MM.1S (cell line): Measurements from ENCODE around the gene PDHA1.

ENCODE experiments used
- DNase-seq: peaks from one replicate; pipeline ENCODE4 v3.0.0-alpha.2; 2015
- H2AFZ ChIP-seq: fragments of 300-600 bp; sonication (generic); 2 replicates; pipeline ENCODE4 v1.6.0; 2016; ENCODE audit warnings: antibody characterized with exemption, low read length
- H3F3A ChIP-seq: fragments of 300-600 bp; sonication (generic); 2 replicates; pipeline ENCODE4 v1.6.1; 2016; ENCODE audit warnings: mild to moderate bottlenecking, antibody characterized with exemption, low read length, moderate library complexity, mixed read lengths; ENCODE audit not compliant: insufficient read depth
- H3K27ac ChIP-seq: fragments of 300-600 bp; sonication (generic); 2 replicates; pipeline ENCODE4 v1.5.1; 2016; ENCODE audit warnings: mild to moderate bottlenecking, low read length
- H3K27me3 ChIP-seq: fragments of 300-600 bp; sonication (generic); replicated peaks from 2 replicates; pipeline ENCODE4 v1.6.0; 2016; ENCODE audit warnings: low read length; ENCODE audit not compliant: insufficient read depth
- H3K36me3 ChIP-seq: fragments of 300-600 bp; sonication (generic); replicated peaks from 2 replicates; pipeline ENCODE4 v1.6.1; 2016; ENCODE audit warnings: mild to moderate bottlenecking, low read length, mixed read lengths; ENCODE audit not compliant: insufficient read depth
- H3K4me1 ChIP-seq: fragments of 300-600 bp; sonication (generic); 2 replicates; pipeline ENCODE4 v1.6.1; 2016; ENCODE audit warnings: low read length, mixed read lengths
- H3K4me2 ChIP-seq: fragments of 300-600 bp; sonication (generic); 2 replicates; pipeline ENCODE4 v1.6.0; 2016; ENCODE audit warnings: low read depth, low read length
- H3K4me3 ChIP-seq: fragments of 300-600 bp; sonication (generic); 2 replicates; pipeline ENCODE4 v1.5.1; 2016; ENCODE audit warnings: low read length, mixed read lengths
- H3K79me2 ChIP-seq: fragments of 300-600 bp; sonication (generic); 2 replicates; pipeline ENCODE4 v1.6.1; 2016; ENCODE audit warnings: mixed run types, low read length, mixed read lengths
- H3K9ac ChIP-seq: fragments of 300-600 bp; sonication (generic); 2 replicates; pipeline ENCODE4 v1.6.1; 2016; ENCODE audit warnings: low read length, mixed read lengths
- H3K9me2 ChIP-seq: fragments of 300-600 bp; sonication (generic); replicated peaks from 2 replicates; pipeline ENCODE4 v1.6.1; 2016; ENCODE audit warnings: mild to moderate bottlenecking, low read length, mixed read lengths; ENCODE audit not compliant: insufficient read depth
- H3K9me3 ChIP-seq: fragments of 300-600 bp; sonication (generic); replicated peaks from 2 replicates; pipeline ENCODE4 v1.6.1; 2016; ENCODE audit warnings: mild to moderate bottlenecking, low read length, mixed read lengths; ENCODE audit not compliant: insufficient read depth
- H4K20me1 ChIP-seq: fragments of 300-600 bp; sonication (generic); 2 replicates; pipeline ENCODE4 v1.6.1; 2016; ENCODE audit warnings: mild to moderate bottlenecking, low read length, moderate library complexity, mixed read lengths; ENCODE audit not compliant: insufficient read depth
- EZH2 ChIP-seq: fragments of 300-600 bp; sonication (generic); optimal IDR thresholded peaks from 2 replicates; pipeline ENCODE3; 2017; ENCODE audit warnings: low read depth, mild to moderate bottlenecking, antibody characterized with exemption, low read length, mixed read lengths
- EZH2phosphoT487 ChIP-seq: fragments of 300-600 bp; sonication (generic); IDR thresholded peaks from 2 replicates; pipeline ENCODE4 v1.6.1; 2018; ENCODE audit warnings: antibody characterized with exemption, low read length
- TF ChIP-seq, protein P1 (sequence below): fragments of 300-600 bp; sonication (generic); IDR thresholded peaks from 2 replicates; pipeline ENCODE4 v1.5.1; 2016; ENCODE audit warnings: antibody characterized with exemption, low read length, mixed read lengths

Gene PDHA1

DNA sequence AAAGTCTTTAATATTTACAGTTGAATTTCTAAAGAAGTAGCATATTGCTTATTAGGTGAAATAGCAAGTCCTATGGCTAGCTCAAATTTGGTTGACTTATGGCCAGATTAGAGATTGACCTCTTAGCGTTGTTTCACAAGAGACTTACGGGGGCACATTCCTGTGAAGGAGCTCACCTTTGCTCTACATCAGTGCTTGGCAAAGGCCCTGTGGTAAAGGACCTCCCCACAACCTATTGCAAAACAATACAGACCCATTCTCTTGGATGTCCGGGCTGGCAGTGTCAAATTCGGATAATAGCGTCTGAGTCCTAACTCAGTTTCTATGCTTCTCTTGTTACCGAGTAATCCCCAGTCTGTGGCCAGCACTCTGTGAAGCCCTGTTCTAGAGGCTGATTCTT lies 10.9 kb downstream of the PDHA1 start:
- H3K27me3 ChIP-seq: no peaks in the 10 kb centered on the region
- no peak overlapping the region for H3K4me3 ChIP-seq
- H3F3A ChIP-seq: no peaks in the 10 kb centered on the region
- no peak overlapping the region for H3K4me2 ChIP-seq
- H3K27ac ChIP-seq: no peak overlapping the region
- no peak overlapping the region for H3K9ac ChIP-seq
- H3K79me2 ChIP-seq: no peaks in the 10 kb centered on the region; the same call in none of the 2 replicates
- TF ChIP-seq EZH2: no peak
- TF ChIP-seq EZH2phosphoT487: no peak
- TF ChIP-seq, protein P1, sequence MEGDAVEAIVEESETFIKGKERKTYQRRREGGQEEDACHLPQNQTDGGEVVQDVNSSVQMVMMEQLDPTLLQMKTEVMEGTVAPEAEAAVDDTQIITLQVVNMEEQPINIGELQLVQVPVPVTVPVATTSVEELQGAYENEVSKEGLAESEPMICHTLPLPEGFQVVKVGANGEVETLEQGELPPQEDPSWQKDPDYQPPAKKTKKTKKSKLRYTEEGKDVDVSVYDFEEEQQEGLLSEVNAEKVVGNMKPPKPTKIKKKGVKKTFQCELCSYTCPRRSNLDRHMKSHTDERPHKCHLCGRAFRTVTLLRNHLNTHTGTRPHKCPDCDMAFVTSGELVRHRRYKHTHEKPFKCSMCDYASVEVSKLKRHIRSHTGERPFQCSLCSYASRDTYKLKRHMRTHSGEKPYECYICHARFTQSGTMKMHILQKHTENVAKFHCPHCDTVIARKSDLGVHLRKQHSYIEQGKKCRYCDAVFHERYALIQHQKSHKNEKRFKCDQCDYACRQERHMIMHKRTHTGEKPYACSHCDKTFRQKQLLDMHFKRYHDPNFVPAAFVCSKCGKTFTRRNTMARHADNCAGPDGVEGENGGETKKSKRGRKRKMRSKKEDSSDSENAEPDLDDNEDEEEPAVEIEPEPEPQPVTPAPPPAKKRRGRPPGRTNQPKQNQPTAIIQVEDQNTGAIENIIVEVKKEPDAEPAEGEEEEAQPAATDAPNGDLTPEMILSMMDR: no peak
- H3K9me3 ChIP-seq: no peaks in the 10 kb centered on the region
- no peak for DNase-seq
- no peaks in the 10 kb centered on the region for H3K4me1 ChIP-seq
- H3K36me3 ChIP-seq: no peaks in the 10 kb centered on the region
- no peak overlapping the region for H2AFZ ChIP-seq
- H4K20me1 ChIP-seq: no peaks in the 10 kb centered on the region
- no peaks in the 10 kb centered on the region for H3K9me2 ChIP-seq

DNA sequence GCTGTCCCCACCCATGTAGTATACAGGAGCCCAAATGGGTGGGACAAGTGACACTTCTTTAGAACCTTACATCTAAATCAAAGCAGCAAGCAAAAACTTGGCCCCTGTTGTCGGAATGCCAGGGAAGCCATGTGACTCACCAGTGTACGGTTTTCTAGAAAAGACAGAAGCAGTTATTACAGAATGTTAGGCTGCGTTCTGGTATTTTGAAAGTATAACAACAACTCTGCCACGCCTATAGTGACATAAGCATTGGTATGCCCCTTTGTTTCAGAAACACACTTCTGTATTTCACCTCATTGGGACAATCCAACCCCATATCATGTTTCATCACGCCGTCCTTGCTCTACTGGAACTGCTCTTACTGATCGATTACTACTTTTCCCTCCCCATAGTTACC lies 14.8 kb downstream of the PDHA1 start:
- Histone ChIP-seq H4K20me1 (no peaks in the 10 kb centered on the region), H3F3A (no peaks in the 10 kb centered on the region), H3K27me3 (no peaks in the 10 kb centered on the region), H3K79me2 (no peaks in the 10 kb centered on the region), H3K9me2 (no peaks in the 10 kb centered on the region), H3K4me2 (no peak overlapping the region), H3K4me1 (no peaks in the 10 kb centered on the region), H3K9me3 (no peaks in the 10 kb centered on the region), H3K27ac (no peak overlapping the region), H3K4me3 (no peak overlapping the region), H3K9ac (no peak overlapping the region), H2AFZ (no peak overlapping the region), H3K36me3 (no peaks in the 10 kb centered on the region)
- DNase-seq: no peak
- TF ChIP-seq EZH2 (no peak), EZH2phosphoT487 (no peak)
- TF ChIP-seq, protein P1: no peak

DNA sequence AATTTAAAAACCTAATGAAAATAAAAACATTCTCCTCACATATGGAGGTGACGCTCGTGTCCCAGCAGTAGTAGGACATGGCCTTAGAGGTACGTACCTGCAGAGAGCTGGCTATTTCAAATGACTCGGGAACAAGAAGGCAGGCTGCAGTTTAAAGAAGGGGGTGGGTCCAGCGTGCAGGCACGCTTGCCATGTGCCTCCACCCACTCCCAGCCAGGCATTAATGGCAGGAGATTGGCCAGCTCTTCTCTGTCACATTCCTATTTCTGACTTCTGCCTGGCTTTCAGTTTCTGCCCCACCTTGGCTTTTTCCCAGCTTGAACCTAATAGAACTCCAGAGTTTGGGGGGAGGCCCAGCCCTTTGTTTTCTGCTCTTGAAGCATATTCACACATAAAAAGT lies 17.2 kb downstream of the PDHA1 start:
- Histone ChIP-seq H3K9me3 (no peaks in the 10 kb centered on the region), H3K36me3 (no peaks in the 10 kb centered on the region), H3F3A (no peaks in the 10 kb centered on the region), H3K4me1 (no peaks in the 10 kb centered on the region), H3K4me2 (no peak overlapping the region), H3K9me2 (no peaks in the 10 kb centered on the region), H3K9ac (no peak overlapping the region), H2AFZ (no peak overlapping the region), H3K79me2 (no peaks in the 10 kb centered on the region), H3K4me3 (no peak overlapping the region), H3K27me3 (no peaks in the 10 kb centered on the region), H4K20me1 (no peaks in the 10 kb centered on the region), H3K27ac (no peak overlapping the region)
- TF ChIP-seq EZH2phosphoT487 (no peak), EZH2 (no peak)
- TF ChIP-seq, protein P1: no peak
- no peak for DNase-seq

DNA sequence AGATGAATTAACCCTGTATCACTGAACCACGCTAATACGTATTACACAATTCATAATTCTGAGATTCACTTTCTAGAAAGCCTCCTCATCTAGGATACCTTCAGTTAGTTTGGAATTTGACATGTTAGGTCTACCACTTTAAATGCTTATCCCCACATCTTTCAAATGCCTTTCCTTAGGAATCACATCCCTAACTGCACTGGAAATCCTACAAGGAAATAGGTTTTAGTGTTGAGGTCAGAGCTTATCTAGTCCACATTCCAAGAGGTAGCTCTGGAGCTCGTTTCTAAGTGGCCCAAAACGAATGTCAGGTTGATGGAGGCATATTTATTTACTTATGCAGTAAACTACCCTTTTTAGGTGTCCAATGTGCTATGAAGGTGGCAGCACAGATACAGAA lies 18.0 kb downstream of the PDHA1 start:
- Histone ChIP-seq H3K27me3 (no peaks in the 10 kb centered on the region), H3K9ac (no peak overlapping the region), H2AFZ (no peak overlapping the region), H3K4me2 (no peak overlapping the region), H3K9me3 (no peaks in the 10 kb centered on the region), H3K27ac (no peak overlapping the region), H3K4me1 (no peaks in the 10 kb centered on the region), H3K9me2 (no peaks in the 10 kb centered on the region), H4K20me1 (no peaks in the 10 kb centered on the region), H3F3A (no peaks in the 10 kb centered on the region), H3K4me3 (no peak overlapping the region), H3K79me2 (no peaks in the 10 kb centered on the region), H3K36me3 (no peaks in the 10 kb centered on the region)
- TF ChIP-seq, protein P1: no peak
- no peak for TF ChIP-seq EZH2phosphoT487
- TF ChIP-seq EZH2: no peak
- no peak for DNase-seq
